Hepatocyte (in vitro differentiated cells): ENCODE measurements around the gene RIC8B. TPM values are rescaled to one million over a fixed set of nuclear protein-coding genes. Genes with fewer than 3 reads are reported as not detected.

Experiments used
- DNase-seq: peaks from one replicate; pipeline ENCODE4 v3.0.0-alpha.2; 2016; ENCODE audit warnings: low spot score
- H2AFZ ChIP-seq: fragments of 200-600 bp; sonication (generic); 2 replicates; pipeline ENCODE4 v1.6.0; 2016; ENCODE audit warnings: antibody characterized with exemption, mild to moderate bottlenecking
- H3K27ac ChIP-seq: fragments of 200-600 bp; sonication (generic); 2 replicates; pipeline ENCODE4 v1.5.1; 2016; ENCODE audit warnings: mild to moderate bottlenecking
- H3K27me3 ChIP-seq: fragments of 200-600 bp; sonication (generic); 2 replicates; pipeline ENCODE4 v1.6.1; 2016
- H3K36me3 ChIP-seq: fragments of 200-600 bp; sonication (generic); replicated peaks from 2 replicates; pipeline ENCODE4 v1.5.1; 2016; ENCODE audit warnings: low read depth; ENCODE audit not compliant: insufficient read depth
- H3K4me1 ChIP-seq: fragments of 200-600 bp; sonication (generic); 2 replicates; pipeline ENCODE4 v1.5.1; 2016; ENCODE audit warnings: mild to moderate bottlenecking, moderate library complexity; ENCODE audit not compliant: insufficient read depth
- H3K4me2 ChIP-seq: fragments of 200-600 bp; sonication (generic); 2 replicates; pipeline ENCODE4 v1.6.0; 2016
- H3K4me3 ChIP-seq: fragments of 200-600 bp; sonication (generic); 2 replicates; pipeline ENCODE4 v1.5.1; 2016; ENCODE audit warnings: mild to moderate bottlenecking
- H3K79me2 ChIP-seq: fragments of 200-600 bp; sonication (generic); 2 replicates; pipeline ENCODE4 v1.6.0; 2017; ENCODE audit warnings: mild to moderate bottlenecking
- H3K9me2 ChIP-seq: fragments of 200-600 bp; sonication (generic); replicated peaks from 2 replicates; pipeline ENCODE4 v1.6.0; 2017; ENCODE audit warnings: mild to moderate bottlenecking; ENCODE audit not compliant: insufficient read depth
- H3K9me3 ChIP-seq: fragments of 200-600 bp; sonication (generic); 2 replicates; pipeline ENCODE4 v1.5.1; 2016; ENCODE audit warnings: low read depth, mild to moderate bottlenecking
- H4K20me1 ChIP-seq: fragments of 200-600 bp; sonication (generic); 2 replicates; pipeline ENCODE4 v1.6.0; 2016; ENCODE audit warnings: mild to moderate bottlenecking; ENCODE audit not compliant: insufficient read depth, poor library complexity, severe bottlenecking
- CTCF ChIP-seq: fragments of 200-600 bp; sonication (generic); IDR thresholded peaks from 2 replicates; pipeline ENCODE4 v1.5.1; 2016; ENCODE audit warnings: antibody characterized with exemption, mild to moderate bottlenecking; ENCODE audit not compliant: poor library complexity
- EZH2 ChIP-seq: fragments of 200-600 bp; sonication (generic); IDR thresholded peaks from 2 replicates; pipeline ENCODE4 v1.6.1; 2016; ENCODE audit warnings: antibody characterized with exemption, mild to moderate bottlenecking, borderline replicate concordance
- EZH2phosphoT487 ChIP-seq: fragments of 200-600 bp; sonication (generic); IDR thresholded peaks from one replicate; pipeline ENCODE4 v1.6.1; 2018; ENCODE audit warnings: antibody characterized with exemption, mild to moderate bottlenecking, low read depth, moderate library complexity; ENCODE audit not compliant: unreplicated experiment, severe bottlenecking
- WGBS: methylation state at CpG from one replicate; pipeline ENCODE4 v1.1.6; 2016; ENCODE audit warnings: low lambda C conversion rate; ENCODE audit errors: missing lambda C conversion rate; 5-methylcytosine and 5-hydroxymethylcytosine counted together
- polyA plus RNA-seq: library from polyadenylated mRNA; unstranded; fragments of >200 nt; fragmentation: Nextera tagmentation; extraction: Ambion mirVana; gene quantifications from 2 replicates; pipeline ENCODE4 v1.2.1, GENCODE V29; 2016
- total RNA-seq: library from RNA; depleted of rRNA; stranded (reverse); fragments of >200 nt; gene quantifications from 2 replicates; pipeline ENCODE4 v1.2.3, GENCODE V29; 2014

RIC8B gene
- total and polyA plus RNA-seq, 2 experiments from 2014 or later = 5.4 to 10.6 TPM

GRCh38 chr12:106794369-106794768, 19.9 kb downstream of the RIC8B start:
- no peak for TF ChIP-seq EZH2phosphoT487
- TF ChIP-seq EZH2 = no peak
- no peak for TF ChIP-seq CTCF
- no peaks in the 10 kb centered on the region for H3K9me2 ChIP-seq
- no peak overlapping the region for H2AFZ ChIP-seq
- no peaks in the 10 kb centered on the region for H3K27me3 ChIP-seq
- H3K9me3 ChIP-seq = no peaks in the 10 kb centered on the region
- no peaks in the 10 kb centered on the region for H3K79me2 ChIP-seq
- H3K36me3 ChIP-seq = no peaks in the 10 kb centered on the region
- DNase-seq = no peak
- no peak overlapping the region for H3K27ac ChIP-seq
- H3K4me3 ChIP-seq = no peak overlapping the region
- H3K4me2 ChIP-seq = no peak overlapping the region
- WGBS = 85% methylated on average over 1 of the region's 1 CpG
- H4K20me1 ChIP-seq = no peaks in the 10 kb centered on the region
- no peaks in the 10 kb centered on the region for H3K4me1 ChIP-seq

GRCh38 chr12:106801167-106801708, 26.8 kb downstream of the RIC8B start:
- WGBS = 83% methylated on average over 1 of the region's 1 CpG
- H3K9me3 ChIP-seq = no peaks in the 10 kb centered on the region
- no peak overlapping the region for H2AFZ ChIP-seq
- no peak for DNase-seq
- no peak overlapping the region for H3K4me2 ChIP-seq
- no peaks in the 10 kb centered on the region for H3K4me1 ChIP-seq
- no peak overlapping the region for H3K27ac ChIP-seq
- no peaks in the 10 kb centered on the region for H3K36me3 ChIP-seq
- no peaks in the 10 kb centered on the region for H3K9me2 ChIP-seq
- no peak for TF ChIP-seq EZH2
- no peak for TF ChIP-seq CTCF
- no peak for TF ChIP-seq EZH2phosphoT487
- H3K79me2 ChIP-seq = no peaks in the 10 kb centered on the region
- H3K27me3 ChIP-seq = no peaks in the 10 kb centered on the region
- no peak overlapping the region for H3K4me3 ChIP-seq
- no peaks in the 10 kb centered on the region for H4K20me1 ChIP-seq

GRCh38 chr12:106801830-106802533, 27.5 kb downstream of the RIC8B start:
- no peaks in the 10 kb centered on the region for H4K20me1 ChIP-seq
- H3K4me2 ChIP-seq = no peak overlapping the region
- no peak overlapping the region for H3K27ac ChIP-seq
- no peaks in the 10 kb centered on the region for H3K9me3 ChIP-seq
- no peaks in the 10 kb centered on the region for H3K36me3 ChIP-seq
- no peaks in the 10 kb centered on the region for H3K79me2 ChIP-seq
- no peaks in the 10 kb centered on the region for H3K27me3 ChIP-seq
- no peak overlapping the region for H3K4me3 ChIP-seq
- H3K4me1 ChIP-seq = no peaks in the 10 kb centered on the region
- H3K9me2 ChIP-seq = no peaks in the 10 kb centered on the region
- no peak for DNase-seq
- H2AFZ ChIP-seq = no peak overlapping the region
- no peak for TF ChIP-seq EZH2
- no peak for TF ChIP-seq EZH2phosphoT487
- TF ChIP-seq CTCF = no peak
- 90% methylated on average over 4 of the region's 4 CpGs for WGBS
